ENCODE results near the gene ANKRD13C. TPM values are rescaled to one million over a fixed set of nuclear protein-coding genes. Genes with fewer than 3 reads are reported as not detected.
"Not testable (repeated sequence)": the region's sequence is repeated elsewhere in the genome, so short reads cannot be mapped to it uniquely, and the experiment has no call there.

ANKRD13C gene
- total RNA-seq, 2 donors from 2014 or later = 22.6 to 25.2 TPM

DNA sequence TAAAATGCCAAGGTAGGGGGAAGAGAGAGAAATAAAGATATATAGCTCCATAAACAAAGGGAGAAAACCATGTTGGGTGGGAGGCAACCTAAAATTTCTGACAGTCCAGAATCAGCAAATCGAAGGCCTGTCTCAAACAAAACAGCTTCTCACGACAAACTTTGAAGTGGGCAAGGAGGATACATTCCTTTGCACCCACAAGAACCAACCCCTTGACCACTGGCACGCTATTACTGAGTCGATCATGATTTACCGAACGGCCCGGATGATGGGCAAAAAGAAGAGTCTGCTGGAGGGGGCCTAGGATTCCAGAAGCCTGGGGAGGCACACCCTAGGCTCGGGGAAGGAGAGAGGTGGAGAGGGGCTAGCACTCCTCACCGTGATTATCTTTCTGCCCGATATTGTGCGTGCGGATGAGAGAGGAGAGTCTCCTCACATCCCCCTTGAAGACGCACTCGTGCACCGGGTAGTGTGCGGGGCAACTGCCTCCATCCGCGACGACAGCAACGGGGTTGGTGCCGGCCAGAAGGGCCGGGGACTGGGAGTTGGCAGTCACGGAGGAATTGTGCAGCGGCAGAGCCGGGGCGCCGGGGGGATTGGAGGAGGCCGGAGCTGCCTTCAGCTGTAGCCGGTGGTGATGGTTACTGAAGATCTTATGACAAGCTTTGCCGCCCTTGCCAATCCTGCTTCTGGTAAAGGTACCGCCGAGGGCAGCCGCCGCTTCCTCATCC lies 756 bp downstream of the ANKRD13C start:
- Histone ChIP-seq H3K4me1 (ENCODE audit: control insufficient read depth, insufficient read depth, low read length) (no peaks in the 10 kb centered on the region), H3K4me3 (ENCODE audit: low read length) (peak overlapping the region; percentile 98), H3K9ac (ENCODE audit: extremely low read depth, low read length, poor library complexity, severe bottlenecking) (peak overlapping the region; percentile 94), H3K36me3 (ENCODE audit: control insufficient read depth, insufficient read depth, low read length) (no peaks in the 10 kb centered on the region), H3K9me3 (ENCODE audit: control insufficient read depth, low read length) (no peaks in the 10 kb centered on the region), H3K27me3 (ENCODE audit: control insufficient read depth, insufficient read depth, low read length, poor library complexity, severe bottlenecking) (no peaks in the 10 kb centered on the region), H3K27ac (ENCODE audit: low read depth, low read length) (peak overlapping the region; percentile 95)
- no peak for DNase-seq
- H3K36me3 Mint-ChIP-seq (ENCODE audit: low read depth) = peaks cover 19% of the 10 kb centered on the region
- peak overlapping the region; percentile 100 for H3K27ac Mint-ChIP-seq
- no peaks in the 10 kb centered on the region for H3K9me3 Mint-ChIP-seq
- TF ChIP-seq, protein P1, sequence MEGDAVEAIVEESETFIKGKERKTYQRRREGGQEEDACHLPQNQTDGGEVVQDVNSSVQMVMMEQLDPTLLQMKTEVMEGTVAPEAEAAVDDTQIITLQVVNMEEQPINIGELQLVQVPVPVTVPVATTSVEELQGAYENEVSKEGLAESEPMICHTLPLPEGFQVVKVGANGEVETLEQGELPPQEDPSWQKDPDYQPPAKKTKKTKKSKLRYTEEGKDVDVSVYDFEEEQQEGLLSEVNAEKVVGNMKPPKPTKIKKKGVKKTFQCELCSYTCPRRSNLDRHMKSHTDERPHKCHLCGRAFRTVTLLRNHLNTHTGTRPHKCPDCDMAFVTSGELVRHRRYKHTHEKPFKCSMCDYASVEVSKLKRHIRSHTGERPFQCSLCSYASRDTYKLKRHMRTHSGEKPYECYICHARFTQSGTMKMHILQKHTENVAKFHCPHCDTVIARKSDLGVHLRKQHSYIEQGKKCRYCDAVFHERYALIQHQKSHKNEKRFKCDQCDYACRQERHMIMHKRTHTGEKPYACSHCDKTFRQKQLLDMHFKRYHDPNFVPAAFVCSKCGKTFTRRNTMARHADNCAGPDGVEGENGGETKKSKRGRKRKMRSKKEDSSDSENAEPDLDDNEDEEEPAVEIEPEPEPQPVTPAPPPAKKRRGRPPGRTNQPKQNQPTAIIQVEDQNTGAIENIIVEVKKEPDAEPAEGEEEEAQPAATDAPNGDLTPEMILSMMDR (conservative IDR thresholded peaks at IDR 0.05) = no peak
- H3K27me3 Mint-ChIP-seq (ENCODE audit: insufficient read depth) = no peaks in the 10 kb centered on the region
- H3K4me1 Mint-ChIP-seq = peaks cover 20% of the 10 kb centered on the region
- peak overlapping the region; percentile 94 for H3K4me3 Mint-ChIP-seq
- 0% methylated on average over 5 to 34 of the region's 34 CpGs for WGBS, 2 experiments (ENCODE audit: insufficient coverage in 1 of 2, insufficient read length in 1 of 2)

DNA sequence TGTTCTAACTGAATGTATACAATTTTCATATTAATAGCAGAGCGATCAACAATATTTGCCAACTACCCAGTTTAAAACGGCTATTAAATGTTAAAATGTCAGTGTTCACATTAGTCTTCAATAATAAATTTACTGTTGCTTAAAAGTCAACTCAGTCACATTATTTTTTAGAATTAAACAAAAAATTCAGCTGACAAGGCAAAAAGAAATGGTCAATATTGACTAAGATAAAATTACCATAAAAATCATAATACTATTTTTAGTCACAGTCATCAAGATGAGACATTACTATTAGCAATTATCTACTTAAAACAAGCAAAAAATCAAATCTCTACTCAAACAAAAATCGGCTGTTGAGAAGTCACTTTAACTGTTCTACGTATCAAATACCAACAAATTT lies 1.5 kb downstream of the ANKRD13C start:
- H3K27me3 ChIP-seq (ENCODE audit: control insufficient read depth, insufficient read depth, low read length, poor library complexity, severe bottlenecking) = no peaks in the 10 kb centered on the region
- Mint-ChIP-seq H3K4me3 (peak overlapping the region; percentile 94), H3K36me3 (ENCODE audit: low read depth) (peaks cover 19% of the 10 kb centered on the region), H3K27me3 (ENCODE audit: insufficient read depth) (no peaks in the 10 kb centered on the region), H3K4me1 (peaks cover 20% of the 10 kb centered on the region), H3K27ac (peak overlapping the region; percentile 100), H3K9me3 (no peaks in the 10 kb centered on the region)
- no peak overlapping the region for H3K27ac ChIP-seq (ENCODE audit: low read depth, low read length)
- H3K4me3 ChIP-seq (ENCODE audit: low read length) = peak overlapping the region; percentile 98
- TF ChIP-seq, protein P1 (conservative IDR thresholded peaks at IDR 0.05) = no peak
- no peaks in the 10 kb centered on the region for H3K9me3 ChIP-seq (ENCODE audit: control insufficient read depth, low read length)
- peak overlapping the region; percentile 94 for H3K9ac ChIP-seq (ENCODE audit: extremely low read depth, low read length, poor library complexity, severe bottlenecking)
- DNase-seq = no peak
- H3K36me3 ChIP-seq (ENCODE audit: control insufficient read depth, insufficient read depth, low read length) = no peaks in the 10 kb centered on the region
- WGBS, 2 experiments (ENCODE audit: insufficient coverage in 1 of 2, insufficient read length in 1 of 2) = 24 to 44% methylated on average over 2 to 4 of the region's 4 CpGs
- no peaks in the 10 kb centered on the region for H3K4me1 ChIP-seq (ENCODE audit: control insufficient read depth, insufficient read depth, low read length)

DNA sequence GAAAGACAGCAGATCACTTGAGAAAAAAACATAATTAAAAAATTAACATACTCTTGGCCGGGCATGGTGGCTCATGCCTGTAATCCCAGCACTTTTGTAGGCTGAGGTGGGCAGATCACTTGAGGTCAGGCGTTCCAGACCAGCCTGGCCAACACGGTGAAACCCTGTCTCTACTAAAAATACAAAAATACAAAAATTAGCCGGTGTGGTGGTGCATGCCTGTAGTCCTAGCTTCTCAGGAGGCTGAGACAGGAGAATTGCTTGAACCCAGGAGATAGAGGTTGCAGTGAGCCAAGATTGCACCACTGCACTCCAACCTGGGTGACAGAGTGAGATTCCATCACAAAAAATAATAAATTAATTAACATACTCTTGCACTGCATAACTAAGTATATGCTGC lies 4.7 kb downstream of the ANKRD13C start:
- H3K9ac ChIP-seq (ENCODE audit: extremely low read depth, low read length, poor library complexity, severe bottlenecking); H3K9me3 ChIP-seq (ENCODE audit: control insufficient read depth, low read length); H3K4me1 ChIP-seq (ENCODE audit: control insufficient read depth, insufficient read depth, low read length); H3K9me3 Mint-ChIP-seq; H3K27me3 ChIP-seq (ENCODE audit: control insufficient read depth, insufficient read depth, low read length, poor library complexity, severe bottlenecking); H3K27ac ChIP-seq (ENCODE audit: low read depth, low read length); DNase-seq; H3K36me3 ChIP-seq (ENCODE audit: control insufficient read depth, insufficient read depth, low read length); H3K4me3 Mint-ChIP-seq; H3K27ac Mint-ChIP-seq; H3K27me3 Mint-ChIP-seq (ENCODE audit: insufficient read depth): not testable (repeated sequence)
- 95 to 97% methylated on average over 4 of the region's 4 CpGs for WGBS, 2 experiments (ENCODE audit: insufficient coverage in 1 of 2, insufficient read length in 1 of 2)
- Mint-ChIP-seq H3K36me3 (ENCODE audit: low read depth) (peaks cover 27% of the 10 kb centered on the region), H3K4me1 (peaks cover 13% of the 10 kb centered on the region)
- H3K4me3 ChIP-seq (ENCODE audit: low read length) = peak overlapping the region; percentile 24

All from endodermal cell (in vitro differentiated cells).